ENCODE measurements around the gene DCPS.
"Not testable (repeated sequence)": the region's sequence is repeated elsewhere in the genome, so short reads cannot be mapped to it uniquely, and the experiment has no call there.

The DCPS gene

GRCh38 chr11:126282736-126283591 lies 20.9 kb upstream of the DCPS start, which contains the start of gene TIRAP:
TSS of gene TIRAP (plus strand) at chr11:126283093. CDS start at chr11:126290895, 7,802 bp downstream.
- intact Hi-C loops (cut with DNase I), result no loop called here
- DNase-seq, result peak in 41 of 42 donors; percentile 40 to 82 (median 64)

GRCh38 chr11:126284829-126285228 lies 19.0 kb upstream of the DCPS start:
- DNase-seq, result peak in 28 of 42 donors; percentile 16 to 85 (median 53)
- intact Hi-C loops (cut with DNase I), result no loop called here

- peak in 6 of 42 donors; percentile 22 to 69 (median 40) for DNase-seq
Measured at GRCh38 chr11:126288237-126288636, 15.6 kb upstream of the DCPS start.

GRCh38 chr11:126290887-126291286 lies 13.0 kb upstream of the DCPS start:
- intact Hi-C loops (cut with DNase I), result no loop called here
- no peak for DNase-seq

More at GRCh38 chr11:126288237-126288636, 15.6 kb upstream of the DCPS start:
- intact Hi-C loops (cut with DNase I), result no loop called here

- intact Hi-C loops (cut with DNase I), result no loop called here
- DNase-seq, result no peak
Measured at GRCh38 chr11:126293726-126294125, 10.1 kb upstream of the DCPS start.

- DNase-seq, result no peak
- intact Hi-C loops (cut with DNase I), result no loop called here
Measured at GRCh38 chr11:126297004-126297403, 6.9 kb upstream of the DCPS start.

- peak in 2 of 42 donors; percentile 20 to 44 for DNase-seq
- intact Hi-C loops (cut with DNase I), result loop anchor here (5.0 kb wide), 2 partner anchors 37 to 53 kb away; partner anchors contain the start of genes FOXRED1, SRPRA and ST3GAL4
Measured at GRCh38 chr11:126304457-126305075, 706 bp downstream of the DCPS start.

- intact Hi-C loops (cut with DNase I), result loop anchor here (5.0 kb wide), 1 partner anchor 52 kb away; the partner anchor contains the start of gene ST3GAL4
- no peak for DNase-seq
Measured at GRCh38 chr11:126305699-126306098, 1.8 kb downstream of the DCPS start.

GRCh38 chr11:126307706-126308105 lies 3.8 kb downstream of the DCPS start:
- intact Hi-C loops (cut with DNase I), result loop anchor here (5.0 kb wide), 1 partner anchor 50 kb away; the partner anchor contains the start of gene ST3GAL4
- DNase-seq, result peak in 18 of 42 donors; percentile 23 to 72 (median 38)

GRCh38 chr11:126308271-126308671 lies 4.4 kb downstream of the DCPS start:
- intact Hi-C loops (cut with DNase I), result loop anchor here (5.0 kb wide), 1 partner anchor 49 kb away; the partner anchor contains the start of gene ST3GAL4
- DNase-seq, result peak in 3 of 42 donors; percentile 15 to 63 (median 20)

GRCh38 chr11:126308771-126309170 lies 4.9 kb downstream of the DCPS start:
- DNase-seq, result not testable (repeated sequence)
- intact Hi-C loops (cut with DNase I), result loop anchor here (5.0 kb wide), 1 partner anchor 49 kb away; the partner anchor contains the start of gene ST3GAL4

GRCh38 chr11:126310200-126310991 lies 6.5 kb downstream of the DCPS start:
- intact Hi-C loops (cut with DNase I), result loop anchor here (5.0 kb wide), 1 partner anchor 172 kb away; no protein-coding TSS in a partner anchor
- peak in 41 of 42 donors; percentile 72 to 94 (median 84) for DNase-seq

GRCh38 chr11:126310992-126311310 lies 7.1 kb downstream of the DCPS start:
- intact Hi-C loops (cut with DNase I), result loop anchor here (5.0 kb wide), 1 partner anchor 171 kb away; no protein-coding TSS in a partner anchor
- no peak for DNase-seq

GRCh38 chr11:126311401-126312291 lies 7.8 kb downstream of the DCPS start:
- intact Hi-C loops (cut with DNase I), result loop anchor here (5.0 kb wide), 1 partner anchor 171 kb away; no protein-coding TSS in a partner anchor
- peak in 3 of 42 donors; percentile 32 to 39 (median 34) for DNase-seq

GRCh38 chr11:126312961-126313360 lies 9.1 kb downstream of the DCPS start:
- no peak for DNase-seq
- intact Hi-C loops (cut with DNase I), result loop anchor here (5.0 kb wide), 1 partner anchor 169 kb away; no protein-coding TSS in a partner anchor

GRCh38 chr11:126313826-126314225 lies 10.0 kb downstream of the DCPS start:
- no peak for DNase-seq
- intact Hi-C loops (cut with DNase I), result loop anchor here (5.0 kb wide), 1 partner anchor 168 kb away; no protein-coding TSS in a partner anchor

- no peak for DNase-seq
- intact Hi-C loops (cut with DNase I), result no loop called here
Measured at GRCh38 chr11:126317432-126317755, 13.5 kb downstream of the DCPS start.

All from head of caudate nucleus (tissue), 42 donors.